Right lobe of liver (tissue), 4 donors: Measurements from ENCODE around the gene PCP4L1.

Experiments used
- CTCF ChIP-seq, 4 donors: fragments of 200-600 bp in 3 of 4; fragments of 450-650 bp in 1 of 4; IDR thresholded peaks; one replicate each; pipeline versions ENCODE4 v1.5.1 to v1.8.0; 2016 to 2022; ENCODE audit warnings: antibody characterized with exemption in 4 of 4, mild to moderate bottlenecking in 2 of 4
- POLR2A ChIP-seq: fragments of 450-650 bp; IDR thresholded peaks from one replicate; pipeline ENCODE4 v1.6.1; 2017; ENCODE audit warnings: antibody characterized with exemption, mild to moderate bottlenecking
- donor health status: DM: no; HTN: no; CAD: no.
- donor health status: DM: no; HTN: no; CAD: no.
- donor health status: DM: no; HTN: yes; CAD: no.

DNA sequence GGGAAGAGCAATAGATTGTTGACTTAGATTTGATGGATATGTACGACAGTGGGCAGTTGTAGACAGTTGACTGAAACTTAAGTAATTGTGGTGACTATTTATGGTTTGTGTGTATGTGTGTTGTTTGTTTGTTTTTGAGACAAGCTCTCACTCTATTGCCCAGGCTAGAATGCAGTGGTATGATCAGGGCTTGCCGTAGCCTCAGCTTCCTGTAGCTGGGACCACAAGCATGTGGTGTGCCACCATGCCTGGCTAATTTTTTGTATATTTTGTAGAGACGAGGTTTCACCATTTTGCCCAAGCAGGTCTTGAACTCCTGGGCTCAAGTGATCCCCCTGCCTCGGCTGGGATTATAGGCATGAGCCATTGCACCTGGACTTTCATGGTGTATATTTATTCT is 65.5 kb downstream of the PCP4L1 start:
- no peak for TF ChIP-seq CTCF (IDR thresholded peaks at IDR 0.05)
- TF ChIP-seq POLR2A, result no peak
